SK-N-MC (cell line): ENCODE data around the gene ELN.

ENCODE experiments used
- EZH2 ChIP-seq: fragments of 200-600 bp; sonication (generic); IDR thresholded peaks from one replicate; pipeline ENCODE4 v1.6.1; 2017; ENCODE audit warnings: antibody characterized with exemption
- POLR2AphosphoS5 ChIP-seq: IDR thresholded peaks from 2 replicates; pipeline ENCODE4 v1.6.1; 2012; ENCODE audit warnings: mild to moderate bottlenecking, low read depth, low read length, borderline replicate concordance

GRCh38 chr7:74033372-74034311 lies 5.7 kb downstream of the ELN start:
- TF ChIP-seq POLR2AphosphoS5: no peak
- TF ChIP-seq EZH2: no peak
